ENCODE results near the gene YRDC. TPM values are rescaled to one million over a fixed set of nuclear protein-coding genes. Genes with fewer than 3 reads are reported as not detected.

Gene YRDC
- total RNA-seq, 3 donors from 2014 or later (not counting 1 experiment from before 2014, with no cell fraction given), result 19.9 to 26.2 (median 24.4) TPM

- no peak for ATAC-seq
- H3K36me3 Mint-ChIP-seq, result no peaks in the 10 kb centered on the region
- no peak overlapping the region for H3K27ac Mint-ChIP-seq
- no peaks in the 10 kb centered on the region for H3K9me3 ChIP-seq (ENCODE audit: control insufficient read depth, insufficient read depth, low read length)
- DNase-seq, result no peak
- H3K9me3 Mint-ChIP-seq, result no peaks in the 10 kb centered on the region
- H3K4me1 Mint-ChIP-seq, result peaks cover 17 to 28% of the 10 kb centered on the region in 2 donors
- no peak overlapping the region for H3K27ac ChIP-seq (ENCODE audit: low read length)
- TF ChIP-seq CTCF (IDR thresholded peaks at IDR 0.05), result no peak
- intact Hi-C loops (cut with micrococcal nuclease), result no loop called here
- no peak overlapping the region for H3K4me3 ChIP-seq (ENCODE audit: low read length)
- H3K4me1 ChIP-seq (ENCODE audit: control insufficient read depth, insufficient read depth, low read length), result peaks cover 3% of the 10 kb centered on the region
- H3K4me3 Mint-ChIP-seq, result no peak overlapping the region
- no peaks in the 10 kb centered on the region for H3K27me3 ChIP-seq (ENCODE audit: control insufficient read depth, insufficient read depth, low read length)
- H3K27me3 Mint-ChIP-seq (ENCODE audit: low read depth in 2 of 2), result no peaks in the 10 kb centered on the region
- WGBS (ENCODE audit: insufficient coverage), result 78% methylated on average over 2 of the region's 2 CpGs
- peaks cover 58% of the 10 kb centered on the region for H3K36me3 ChIP-seq (ENCODE audit: control insufficient read depth, insufficient read depth, low read length)
Observed at GRCh38 chr1:37821481-37821880, 13.5 kb upstream of the YRDC start.

- Histone ChIP-seq H3K27ac (ENCODE audit: low read length) (no peak overlapping the region), H3K9me3 (ENCODE audit: control insufficient read depth, insufficient read depth, low read length) (no peaks in the 10 kb centered on the region), H3K4me1 (ENCODE audit: control insufficient read depth, insufficient read depth, low read length) (no peaks in the 10 kb centered on the region), H3K36me3 (ENCODE audit: control insufficient read depth, insufficient read depth, low read length) (peaks cover 65% of the 10 kb centered on the region), H3K27me3 (ENCODE audit: control insufficient read depth, insufficient read depth, low read length) (no peaks in the 10 kb centered on the region), H3K4me3 (ENCODE audit: low read length) (no peak overlapping the region)
- ATAC-seq, result no peak
- DNase-seq, result no peak
- intact Hi-C loops (cut with micrococcal nuclease), result no loop called here
- H3K27me3 Mint-ChIP-seq (ENCODE audit: low read depth in 2 of 2), result no peaks in the 10 kb centered on the region
- no peak overlapping the region for H3K27ac Mint-ChIP-seq
- WGBS (ENCODE audit: insufficient coverage), result 84% methylated on average over 2 of the region's 2 CpGs
- H3K4me3 Mint-ChIP-seq, result no peak overlapping the region
- peaks cover 5 to 6% of the 10 kb centered on the region in 2 donors for H3K4me1 Mint-ChIP-seq
- no peaks in the 10 kb centered on the region for H3K36me3 Mint-ChIP-seq
- no peaks in the 10 kb centered on the region for H3K9me3 Mint-ChIP-seq
- TF ChIP-seq CTCF (IDR thresholded peaks at IDR 0.05), result no peak
Observed at GRCh38 chr1:37817481-37817880, 9.5 kb upstream of the YRDC start.

GRCh38 chr1:37814252-37814651 is 6.2 kb upstream of the YRDC start:
- Histone ChIP-seq H3K9me3 (ENCODE audit: control insufficient read depth, insufficient read depth, low read length) (no peaks in the 10 kb centered on the region), H3K27me3 (ENCODE audit: control insufficient read depth, insufficient read depth, low read length) (no peaks in the 10 kb centered on the region), H3K4me3 (ENCODE audit: low read length) (no peak overlapping the region), H3K4me1 (ENCODE audit: control insufficient read depth, insufficient read depth, low read length) (peaks cover 1% of the 10 kb centered on the region), H3K36me3 (ENCODE audit: control insufficient read depth, insufficient read depth, low read length) (peaks cover 38% of the 10 kb centered on the region), H3K27ac (ENCODE audit: low read length) (no peak overlapping the region)
- no peaks in the 10 kb centered on the region for H3K9me3 Mint-ChIP-seq
- H3K4me3 Mint-ChIP-seq, result no peak overlapping the region
- no peaks in the 10 kb centered on the region for H3K27me3 Mint-ChIP-seq (ENCODE audit: low read depth in 2 of 2)
- H3K4me1 Mint-ChIP-seq, result peaks cover 8 to 9% of the 10 kb centered on the region in 2 donors
- intact Hi-C loops (cut with micrococcal nuclease), result no loop called here
- no peak for ATAC-seq
- WGBS (ENCODE audit: insufficient coverage), result 96% methylated on average over 7 of the region's 7 CpGs
- no peak for DNase-seq
- H3K27ac Mint-ChIP-seq, result no peak overlapping the region
- H3K36me3 Mint-ChIP-seq, result no peaks in the 10 kb centered on the region
- TF ChIP-seq CTCF (IDR thresholded peaks at IDR 0.05), result no peak

GRCh38 chr1:37813529-37814145 is 5.6 kb upstream of the YRDC start:
- Mint-ChIP-seq H3K4me1 (peaks cover 14% of the 10 kb centered on the region in 2 donors), H3K4me3 (no peak overlapping the region), H3K27ac (no peak overlapping the region), H3K36me3 (no peaks in the 10 kb centered on the region), H3K9me3 (no peaks in the 10 kb centered on the region), H3K27me3 (ENCODE audit: low read depth in 2 of 2) (no peaks in the 10 kb centered on the region)
- Histone ChIP-seq H3K4me3 (ENCODE audit: low read length) (no peak overlapping the region), H3K4me1 (ENCODE audit: control insufficient read depth, insufficient read depth, low read length) (peaks cover 7% of the 10 kb centered on the region), H3K9me3 (ENCODE audit: control insufficient read depth, insufficient read depth, low read length) (no peaks in the 10 kb centered on the region), H3K27ac (ENCODE audit: low read length) (no peak overlapping the region), H3K36me3 (ENCODE audit: control insufficient read depth, insufficient read depth, low read length) (peaks cover 35% of the 10 kb centered on the region), H3K27me3 (ENCODE audit: control insufficient read depth, insufficient read depth, low read length) (no peaks in the 10 kb centered on the region)
- ATAC-seq (no peak), DNase-seq (no peak)
- no peak for TF ChIP-seq CTCF (IDR thresholded peaks at IDR 0.05)
- 100% methylated on average over 2 of the region's 2 CpGs for WGBS (ENCODE audit: insufficient coverage)
- intact Hi-C loops (cut with micrococcal nuclease), result no loop called here

Measured in natural killer cell (primary cell).